ENCODE data around the gene LZTS2. TPM values are rescaled to one million over a fixed set of nuclear protein-coding genes. Genes with fewer than 3 reads are reported as not detected.

The LZTS2 gene
- polyA plus RNA-seq, 1 of the 3 experiments (the other 2 are of a cell fraction) = 50.6 TPM

DNA sequence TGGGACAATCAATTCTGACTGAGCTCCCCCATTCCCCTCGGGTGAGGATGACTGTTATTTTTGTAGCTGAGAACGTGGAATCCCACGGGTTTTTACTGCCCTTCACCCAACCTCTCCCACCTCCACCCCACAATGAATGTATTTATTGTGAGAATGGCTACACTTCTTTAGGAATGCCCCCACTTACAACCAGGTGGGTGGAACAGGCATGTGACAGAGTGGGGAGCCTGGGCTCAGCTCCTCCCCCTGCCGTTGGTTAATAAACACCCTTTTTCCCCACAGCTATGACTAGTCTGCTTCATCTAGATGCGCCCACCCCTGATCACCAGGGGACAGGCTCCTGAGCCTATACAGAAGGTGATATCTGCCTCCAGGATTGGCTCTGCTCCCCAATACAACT, 14.3 kb upstream of the LZTS2 start:
- CTCF ChIA-PET = interaction anchor here (1.1 to 24.5 kb wide), 7 partner anchors 9 to 68 kb away, joined by 3 to 443 read pairs (median 4); partner anchors contain the start of genes LZTS2 and SEMA4G
- Histone ChIP-seq H3K4me3 (ENCODE audit: low read depth in 2 of 2, low read length in 1 of 2) (no peak overlapping the region), H3K27ac (ENCODE audit: low read depth in 2 of 2, low read length in 1 of 2) (no peak overlapping the region), H3K9me2 (no peaks in the 10 kb centered on the region), H3K9ac (no peak overlapping the region), H3K9me3 (no peaks in the 10 kb centered on the region), H3K79me2 (ENCODE audit: insufficient read depth) (peaks cover 50% of the 10 kb centered on the region), H3K4me2 (no peak overlapping the region), H3K4me1 (ENCODE audit: control insufficient read depth in 1 of 2, insufficient read depth in 2 of 2, low read depth in 1 of 2, low read length in 1 of 2) (peaks cover 21 to 41% of the 10 kb centered on the region in 2 experiments), H2AFZ (ENCODE audit: low read depth) (no peak overlapping the region), H4K20me1 (ENCODE audit: insufficient read depth) (0 out of 2 replicates have a peak, but pooled peaks cover 2% of the 10 kb centered on the region), H3F3A (replicated peaks; ENCODE audit: insufficient read depth) (no peaks in the 10 kb centered on the region), H3K36me3 (replicated peaks in 1 of 2; ENCODE audit: control insufficient read depth in 1 of 2, insufficient read depth in 2 of 2, low read length in 1 of 2) (peaks cover 21 to 47% of the 10 kb centered on the region in 2 experiments), H3K27me3 (ENCODE audit: insufficient read depth) (no peaks in the 10 kb centered on the region)
- no peak for TF ChIP-seq NFIC (IDR thresholded peaks at IDR 0.05; ENCODE audit: borderline replicate concordance)
- TF ChIP-seq EZH2phosphoT487 (IDR thresholded peaks at IDR 0.05; ENCODE audit: borderline replicate concordance, low read depth) = no peak
- no peak for TF ChIP-seq JUND (IDR thresholded peaks at IDR 0.05)
- TF ChIP-seq POLR2AphosphoS5 (IDR thresholded peaks at IDR 0.05; ENCODE audit: low read depth, low read length) = peak; percentile 9; the same call in 1 of the 2 replicates
- TF ChIP-seq, protein P1, sequence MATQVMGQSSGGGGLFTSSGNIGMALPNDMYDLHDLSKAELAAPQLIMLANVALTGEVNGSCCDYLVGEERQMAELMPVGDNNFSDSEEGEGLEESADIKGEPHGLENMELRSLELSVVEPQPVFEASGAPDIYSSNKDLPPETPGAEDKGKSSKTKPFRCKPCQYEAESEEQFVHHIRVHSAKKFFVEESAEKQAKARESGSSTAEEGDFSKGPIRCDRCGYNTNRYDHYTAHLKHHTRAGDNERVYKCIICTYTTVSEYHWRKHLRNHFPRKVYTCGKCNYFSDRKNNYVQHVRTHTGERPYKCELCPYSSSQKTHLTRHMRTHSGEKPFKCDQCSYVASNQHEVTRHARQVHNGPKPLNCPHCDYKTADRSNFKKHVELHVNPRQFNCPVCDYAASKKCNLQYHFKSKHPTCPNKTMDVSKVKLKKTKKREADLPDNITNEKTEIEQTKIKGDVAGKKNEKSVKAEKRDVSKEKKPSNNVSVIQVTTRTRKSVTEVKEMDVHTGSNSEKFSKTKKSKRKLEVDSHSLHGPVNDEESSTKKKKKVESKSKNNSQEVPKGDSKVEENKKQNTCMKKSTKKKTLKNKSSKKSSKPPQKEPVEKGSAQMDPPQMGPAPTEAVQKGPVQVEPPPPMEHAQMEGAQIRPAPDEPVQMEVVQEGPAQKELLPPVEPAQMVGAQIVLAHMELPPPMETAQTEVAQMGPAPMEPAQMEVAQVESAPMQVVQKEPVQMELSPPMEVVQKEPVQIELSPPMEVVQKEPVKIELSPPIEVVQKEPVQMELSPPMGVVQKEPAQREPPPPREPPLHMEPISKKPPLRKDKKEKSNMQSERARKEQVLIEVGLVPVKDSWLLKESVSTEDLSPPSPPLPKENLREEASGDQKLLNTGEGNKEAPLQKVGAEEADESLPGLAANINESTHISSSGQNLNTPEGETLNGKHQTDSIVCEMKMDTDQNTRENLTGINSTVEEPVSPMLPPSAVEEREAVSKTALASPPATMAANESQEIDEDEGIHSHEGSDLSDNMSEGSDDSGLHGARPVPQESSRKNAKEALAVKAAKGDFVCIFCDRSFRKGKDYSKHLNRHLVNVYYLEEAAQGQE (IDR thresholded peaks at IDR 0.05; ENCODE audit: low read depth, low read length) = no peak
- POLR2A ChIA-PET = no interaction called here
- WGBS (ENCODE audit: low lambda C conversion rate) = 84% methylated on average over 5 of the region's 5 CpGs
- no peak for DNase-seq

DNA sequence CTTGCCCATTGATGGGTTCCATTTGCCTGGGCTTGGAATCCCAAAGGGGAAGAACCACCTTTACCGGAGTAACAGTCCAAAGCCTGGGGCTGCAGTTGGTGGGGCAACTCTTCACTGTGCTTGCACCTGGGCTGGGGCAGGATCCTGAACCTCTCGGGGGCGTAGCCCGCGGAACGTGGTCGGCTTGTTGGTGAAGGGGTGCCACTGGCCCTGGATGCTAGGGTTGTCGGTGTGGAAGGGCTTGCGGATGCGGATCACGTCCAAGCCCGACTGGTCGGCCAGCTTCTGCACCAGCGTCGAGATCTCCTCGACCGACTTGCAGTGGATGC, 13.0 kb upstream of the LZTS2 start:
- Histone ChIP-seq H3K9me3 (no peaks in the 10 kb centered on the region), H3K9me2 (no peaks in the 10 kb centered on the region), H3K79me2 (ENCODE audit: insufficient read depth) (peaks cover 57% of the 10 kb centered on the region), H3K4me2 (peak overlapping the region; percentile 98), H3K36me3 (replicated peaks in 1 of 2; ENCODE audit: control insufficient read depth in 1 of 2, insufficient read depth in 2 of 2, low read length in 1 of 2) (peaks cover 29 to 47% of the 10 kb centered on the region in 2 experiments), H3K27ac (ENCODE audit: low read depth in 2 of 2, low read length in 1 of 2) (peak overlapping the region in 1 of 2 experiments; percentile 95; a peak in 2 of 4 replicates), H3F3A (replicated peaks; ENCODE audit: insufficient read depth) (no peaks in the 10 kb centered on the region), H3K9ac (peak overlapping the region; percentile 84), H3K27me3 (ENCODE audit: insufficient read depth) (no peaks in the 10 kb centered on the region), H2AFZ (ENCODE audit: low read depth) (peak overlapping the region; percentile 90; the same call in 1 of the 2 replicates), H3K4me1 (ENCODE audit: control insufficient read depth in 1 of 2, insufficient read depth in 2 of 2, low read depth in 1 of 2, low read length in 1 of 2) (peaks cover 21 to 45% of the 10 kb centered on the region in 2 experiments), H4K20me1 (ENCODE audit: insufficient read depth) (0 out of 2 replicates have a peak, but pooled peaks cover 4% of the 10 kb centered on the region), H3K4me3 (ENCODE audit: low read depth in 2 of 2, low read length in 1 of 2) (peak overlapping the region; percentile 85 to 98)
- 14% methylated on average over 1 of the region's 17 CpGs for WGBS (ENCODE audit: low lambda C conversion rate)
- CTCF ChIA-PET = interaction anchor here (1.1 to 24.5 kb wide), 3 partner anchors 12 to 67 kb away, joined by 3 to 443 read pairs (median 81); partner anchors contain the start of gene LZTS2
- TF ChIP-seq PBX3 (IDR thresholded peaks at IDR 0.05) (no peak), MEF2A (IDR thresholded peaks at IDR 0.05; ENCODE audit: borderline replicate concordance, low read depth) (no peak), IRF3 (IDR thresholded peaks at IDR 0.05; ENCODE audit: low read depth, low read length) (no peak), TCF12 (IDR thresholded peaks at IDR 0.05) (no peak), EZH2phosphoT487 (IDR thresholded peaks at IDR 0.05; ENCODE audit: borderline replicate concordance, low read depth) (no peak), JUND (IDR thresholded peaks at IDR 0.05) (no peak), TEAD4 (IDR thresholded peaks at IDR 0.05; ENCODE audit: borderline replicate concordance, insufficient read depth) (no peak), FOXJ3 (CRISPR knock-in tag; IDR thresholded peaks at IDR 0.05) (no peak), EP300 (IDR thresholded peaks at IDR 0.05; ENCODE audit: borderline replicate concordance in 1 of 2, low read depth in 1 of 2, low read length in 1 of 2) (no peak), SMC3 (IDR thresholded peaks at IDR 0.05; ENCODE audit: low read depth, low read length) (no peak), ELF1 (IDR thresholded peaks at IDR 0.05) (no peak), NFIC (IDR thresholded peaks at IDR 0.05; ENCODE audit: borderline replicate concordance) (no peak)
- TF ChIP-seq, protein P2, sequence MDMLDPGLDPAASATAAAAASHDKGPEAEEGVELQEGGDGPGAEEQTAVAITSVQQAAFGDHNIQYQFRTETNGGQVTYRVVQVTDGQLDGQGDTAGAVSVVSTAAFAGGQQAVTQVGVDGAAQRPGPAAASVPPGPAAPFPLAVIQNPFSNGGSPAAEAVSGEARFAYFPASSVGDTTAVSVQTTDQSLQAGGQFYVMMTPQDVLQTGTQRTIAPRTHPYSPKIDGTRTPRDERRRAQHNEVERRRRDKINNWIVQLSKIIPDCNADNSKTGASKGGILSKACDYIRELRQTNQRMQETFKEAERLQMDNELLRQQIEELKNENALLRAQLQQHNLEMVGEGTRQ (IDR thresholded peaks at IDR 0.05; ENCODE audit: borderline replicate concordance, low read depth, low read length) = no peak
- TF ChIP-seq, protein P3, sequence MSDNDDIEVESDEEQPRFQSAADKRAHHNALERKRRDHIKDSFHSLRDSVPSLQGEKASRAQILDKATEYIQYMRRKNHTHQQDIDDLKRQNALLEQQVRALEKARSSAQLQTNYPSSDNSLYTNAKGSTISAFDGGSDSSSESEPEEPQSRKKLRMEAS (IDR thresholded peaks at IDR 0.05; ENCODE audit: low read depth) = no peak
- POLR2A ChIA-PET = interaction anchor here (1.1 kb wide), 1 partner anchor 45 kb away, joined by 3 read pairs; the partner anchor contains the start of genes PDZD7 and SFXN3
- DNase-seq = no peak

Measured in SK-N-SH (cell line).